ENCODE measurements around the gene OR52H1. TPM values are rescaled to one million over a fixed set of nuclear protein-coding genes. Genes with fewer than 3 reads are reported as not detected.
A peak's percentile ranks its signal among the peaks of the same experiment; 100 is the strongest.

OR52H1 gene
- polyA plus RNA-seq (2013, experiment 1 of 2), result not detected
- polyA plus RNA-seq (2013, experiment 2 of 2), result not detected

DNA sequence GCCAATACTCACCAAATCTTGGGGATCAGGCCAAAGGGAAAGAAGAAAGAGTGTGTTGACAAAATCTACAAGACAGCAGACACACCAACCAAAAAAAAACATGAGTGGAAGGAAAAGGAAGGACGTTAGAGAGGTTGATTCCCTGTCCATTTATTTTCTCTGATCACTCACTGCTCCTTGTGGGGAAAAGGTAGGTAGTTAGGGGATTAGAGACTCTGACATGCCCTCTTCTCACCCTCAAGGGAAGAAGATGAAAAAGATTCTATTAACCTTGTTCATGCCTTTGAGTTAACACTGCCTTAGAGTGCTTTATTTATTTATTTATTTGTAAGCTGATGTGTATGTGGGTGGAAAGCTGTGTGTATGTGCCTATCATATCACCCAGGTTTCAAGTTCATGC, at the start of gene OR52H1:
TSS of gene OR52H1 (minus strand) at position 101 of the 400 bp plus-strand sequence. CDS start 3,035 bp downstream, outside the sequence.
- H2AK5ac ChIP-seq (ENCODE audit: low read length), result no peak within 1 kb of the TSS
- H2BK15ac ChIP-seq (replicated peaks; ENCODE audit: low read depth), result no peak within 1 kb of the TSS
- no CpG with 5 or more reads among the region's 1 CpG for WGBS (ENCODE audit: extremely low coverage, insufficient coverage, low lambda C conversion rate)
- H3K36me3 ChIP-seq (ENCODE audit: control insufficient read depth, insufficient read depth, low read length), result no peaks in the 10 kb centered on the region
- no peak within 1 kb of the TSS for H3K56ac ChIP-seq (ENCODE audit: low read length)
- no peak for DNase-seq
- H3K4me2 ChIP-seq (ENCODE audit: low read length), result no peak within 1 kb of the TSS
- H2BK120ac ChIP-seq (ENCODE audit: low read depth, low read length), result no peak within 1 kb of the TSS
- H2BK5ac ChIP-seq (ENCODE audit: low read length), result no peak within 1 kb of the TSS
- no peak within 1 kb of the TSS for H4K5ac ChIP-seq (ENCODE audit: low read length)
- H3K18ac ChIP-seq (ENCODE audit: low read length), result no peak within 1 kb of the TSS
- no peaks in the 10 kb centered on the region for H3K79me1 ChIP-seq (ENCODE audit: low read length)
- no peak within 1 kb of the TSS for H4K8ac ChIP-seq (ENCODE audit: low read depth, low read length)
- no peaks in the 10 kb centered on the region for H3K4me1 ChIP-seq (ENCODE audit: control insufficient read depth, low read depth, low read length)
- H3K9ac ChIP-seq (ENCODE audit: low read length), result no peak within 1 kb of the TSS
- no peak within 1 kb of the TSS for H3K4me3 ChIP-seq (ENCODE audit: low read length)
- H3K79me2 ChIP-seq (ENCODE audit: control insufficient read depth, insufficient read depth, low read length), result no peaks in the 10 kb centered on the region
- H3K23ac ChIP-seq (ENCODE audit: low read length), result no peak within 1 kb of the TSS
- H3K4ac ChIP-seq (ENCODE audit: low read depth, low read length), result no peak within 1 kb of the TSS
- no peaks in the 10 kb centered on the region for H3K27me3 ChIP-seq (ENCODE audit: insufficient read depth, low read length, poor library complexity)
- no peak within 1 kb of the TSS for H3K27ac ChIP-seq (ENCODE audit: low read depth, low read length)

DNA sequence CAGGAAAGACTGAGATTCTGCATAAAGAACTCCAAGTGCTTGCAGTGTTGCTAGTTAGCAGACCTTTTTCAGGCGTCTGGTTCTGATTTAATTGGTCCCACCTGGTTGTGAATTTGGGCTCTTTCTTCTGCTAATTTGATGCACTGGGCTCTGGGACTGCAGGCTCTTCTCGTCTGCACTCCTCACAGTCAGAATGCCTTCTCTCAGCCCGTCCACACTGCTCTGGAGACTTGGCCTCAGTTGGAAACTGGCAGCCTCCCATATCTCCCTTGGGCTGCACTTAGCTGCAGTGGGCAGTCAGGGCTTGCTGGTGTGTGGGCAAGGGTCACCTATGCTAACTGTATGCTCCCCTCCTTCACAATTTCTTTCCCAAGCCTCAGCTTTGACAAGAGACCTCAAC, 49.6 kb upstream of the OR52H1 start:
- peaks cover 13% of the 10 kb centered on the region for H3K4me1 ChIP-seq (ENCODE audit: control insufficient read depth, low read depth, low read length)
- H4K8ac ChIP-seq (ENCODE audit: low read depth, low read length), result no peak overlapping the region
- peak overlapping the region; percentile 9 for H3K18ac ChIP-seq (ENCODE audit: low read length)
- DNase-seq, result no peak
- H2AK5ac ChIP-seq (ENCODE audit: low read length), result no peak overlapping the region
- no peaks in the 10 kb centered on the region for H3K27me3 ChIP-seq (ENCODE audit: insufficient read depth, low read length, poor library complexity)
- H3K79me1 ChIP-seq (ENCODE audit: low read length), result peaks cover 4% of the 10 kb centered on the region
- no peaks in the 10 kb centered on the region for H3K79me2 ChIP-seq (ENCODE audit: control insufficient read depth, insufficient read depth, low read length)
- WGBS (ENCODE audit: extremely low coverage, insufficient coverage, low lambda C conversion rate), result no CpG with 5 or more reads among the region's 3 CpGs
- no peaks in the 10 kb centered on the region for H3K36me3 ChIP-seq (ENCODE audit: control insufficient read depth, insufficient read depth, low read length)
- H3K56ac ChIP-seq (ENCODE audit: low read length), result peak overlapping the region; percentile 0
- no peak overlapping the region for H2BK120ac ChIP-seq (ENCODE audit: low read depth, low read length)
- H3K4me2 ChIP-seq (ENCODE audit: low read length), result no peak overlapping the region
- no peak overlapping the region for H3K23ac ChIP-seq (ENCODE audit: low read length)
- no peak overlapping the region for H3K4me3 ChIP-seq (ENCODE audit: low read length)
- no peak overlapping the region for H2BK5ac ChIP-seq (ENCODE audit: low read length)
- no peak overlapping the region for H3K4ac ChIP-seq (ENCODE audit: low read depth, low read length)
- no peak overlapping the region for H3K9ac ChIP-seq (ENCODE audit: low read length)
- no peak overlapping the region for H2BK15ac ChIP-seq (replicated peaks; ENCODE audit: low read depth)
- no peak overlapping the region for H3K27ac ChIP-seq (ENCODE audit: low read depth, low read length)
- H4K5ac ChIP-seq (ENCODE audit: low read length), result no peak overlapping the region

GRCh38 chr11:5596607-5597201, 48.4 kb upstream of the OR52H1 start, which contains the start of gene TRIM6:
TSS of gene TRIM6 (plus strand) at chr11:5596637. CDS start at chr11:5596898, 261 bp downstream.
- Histone ChIP-seq H3K79me2 (ENCODE audit: control insufficient read depth, insufficient read depth, low read length) (no peaks in the 10 kb centered on the region), H3K27ac (ENCODE audit: low read depth, low read length) (peak within 1 kb of the TSS; percentile 84), H3K36me3 (ENCODE audit: control insufficient read depth, insufficient read depth, low read length) (no peaks in the 10 kb centered on the region), H3K4me3 (ENCODE audit: low read length) (peak within 1 kb of the TSS; percentile 74), H2BK5ac (ENCODE audit: low read length) (peak within 1 kb of the TSS; percentile 23), H2BK15ac (replicated peaks; ENCODE audit: low read depth) (peak within 1 kb of the TSS; percentile 98), H3K4me1 (ENCODE audit: control insufficient read depth, low read depth, low read length) (peaks cover 13% of the 10 kb centered on the region), H3K27me3 (ENCODE audit: insufficient read depth, low read length, poor library complexity) (no peaks in the 10 kb centered on the region), H2BK120ac (ENCODE audit: low read depth, low read length) (peak within 1 kb of the TSS; percentile 91), H3K79me1 (ENCODE audit: low read length) (peaks cover 2% of the 10 kb centered on the region), H4K5ac (ENCODE audit: low read length) (no peak within 1 kb of the TSS), H2AK5ac (ENCODE audit: low read length) (no peak within 1 kb of the TSS), H3K4me2 (ENCODE audit: low read length) (peak within 1 kb of the TSS; percentile 63), H3K56ac (ENCODE audit: low read length) (peak within 1 kb of the TSS; percentile 85), H3K18ac (ENCODE audit: low read length) (peak within 1 kb of the TSS; percentile 99), H3K23ac (ENCODE audit: low read length) (no peak within 1 kb of the TSS), H3K4ac (ENCODE audit: low read depth, low read length) (peak within 1 kb of the TSS; percentile 55), H3K9ac (ENCODE audit: low read length) (peak within 1 kb of the TSS; percentile 71), H4K8ac (ENCODE audit: low read depth, low read length) (no peak within 1 kb of the TSS)
- WGBS (ENCODE audit: extremely low coverage, insufficient coverage, low lambda C conversion rate), result no CpG with 5 or more reads among the region's 20 CpGs
- peak; percentile 82 for DNase-seq

GRCh38 chr11:5593146-5593545, 44.8 kb upstream of the OR52H1 start:
- H2BK120ac ChIP-seq (ENCODE audit: low read depth, low read length), result no peak overlapping the region
- H3K79me2 ChIP-seq (ENCODE audit: control insufficient read depth, insufficient read depth, low read length), result no peaks in the 10 kb centered on the region
- no peak overlapping the region for H3K56ac ChIP-seq (ENCODE audit: low read length)
- no peak overlapping the region for H3K4me3 ChIP-seq (ENCODE audit: low read length)
- no peak overlapping the region for H3K27ac ChIP-seq (ENCODE audit: low read depth, low read length)
- peaks cover 10% of the 10 kb centered on the region for H3K4me1 ChIP-seq (ENCODE audit: control insufficient read depth, low read depth, low read length)
- H3K4me2 ChIP-seq (ENCODE audit: low read length), result no peak overlapping the region
- no peak overlapping the region for H2BK5ac ChIP-seq (ENCODE audit: low read length)
- DNase-seq, result no peak
- H2AK5ac ChIP-seq (ENCODE audit: low read length), result no peak overlapping the region
- no peaks in the 10 kb centered on the region for H3K27me3 ChIP-seq (ENCODE audit: insufficient read depth, low read length, poor library complexity)
- WGBS (ENCODE audit: extremely low coverage, insufficient coverage, low lambda C conversion rate), result no CpG with 5 or more reads among the region's 1 CpG
- no peak overlapping the region for H3K9ac ChIP-seq (ENCODE audit: low read length)
- no peaks in the 10 kb centered on the region for H3K79me1 ChIP-seq (ENCODE audit: low read length)
- no peak overlapping the region for H3K4ac ChIP-seq (ENCODE audit: low read depth, low read length)
- H3K36me3 ChIP-seq (ENCODE audit: control insufficient read depth, insufficient read depth, low read length), result no peaks in the 10 kb centered on the region
- H3K18ac ChIP-seq (ENCODE audit: low read length), result no peak overlapping the region
- no peak overlapping the region for H3K23ac ChIP-seq (ENCODE audit: low read length)
- H4K8ac ChIP-seq (ENCODE audit: low read depth, low read length), result no peak overlapping the region
- H4K5ac ChIP-seq (ENCODE audit: low read length), result no peak overlapping the region
- H2BK15ac ChIP-seq (replicated peaks; ENCODE audit: low read depth), result no peak overlapping the region

- Histone ChIP-seq H3K56ac (ENCODE audit: low read length) (no peak overlapping the region), H3K27ac (ENCODE audit: low read depth, low read length) (no peak overlapping the region), H3K27me3 (ENCODE audit: insufficient read depth, low read length, poor library complexity) (no peaks in the 10 kb centered on the region), H2BK120ac (ENCODE audit: low read depth, low read length) (no peak overlapping the region), H4K8ac (ENCODE audit: low read depth, low read length) (no peak overlapping the region), H3K79me2 (ENCODE audit: control insufficient read depth, insufficient read depth, low read length) (no peaks in the 10 kb centered on the region), H2BK5ac (ENCODE audit: low read length) (no peak overlapping the region), H3K79me1 (ENCODE audit: low read length) (no peaks in the 10 kb centered on the region), H3K36me3 (ENCODE audit: control insufficient read depth, insufficient read depth, low read length) (no peaks in the 10 kb centered on the region), H3K4me3 (ENCODE audit: low read length) (no peak overlapping the region), H2AK5ac (ENCODE audit: low read length) (no peak overlapping the region), H3K4me2 (ENCODE audit: low read length) (no peak overlapping the region), H2BK15ac (replicated peaks; ENCODE audit: low read depth) (no peak overlapping the region), H3K4ac (ENCODE audit: low read depth, low read length) (no peak overlapping the region), H4K5ac (ENCODE audit: low read length) (no peak overlapping the region), H3K4me1 (ENCODE audit: control insufficient read depth, low read depth, low read length) (peaks cover 4% of the 10 kb centered on the region), H3K23ac (ENCODE audit: low read length) (no peak overlapping the region), H3K18ac (ENCODE audit: low read length) (no peak overlapping the region), H3K9ac (ENCODE audit: low read length) (no peak overlapping the region)
- no CpG with 5 or more reads among the region's 5 CpGs for WGBS (ENCODE audit: extremely low coverage, insufficient coverage, low lambda C conversion rate)
- DNase-seq, result no peak
These were observed 44.3 kb upstream of the OR52H1 start for GRCh38 chr11:5592615-5593014.

DNA sequence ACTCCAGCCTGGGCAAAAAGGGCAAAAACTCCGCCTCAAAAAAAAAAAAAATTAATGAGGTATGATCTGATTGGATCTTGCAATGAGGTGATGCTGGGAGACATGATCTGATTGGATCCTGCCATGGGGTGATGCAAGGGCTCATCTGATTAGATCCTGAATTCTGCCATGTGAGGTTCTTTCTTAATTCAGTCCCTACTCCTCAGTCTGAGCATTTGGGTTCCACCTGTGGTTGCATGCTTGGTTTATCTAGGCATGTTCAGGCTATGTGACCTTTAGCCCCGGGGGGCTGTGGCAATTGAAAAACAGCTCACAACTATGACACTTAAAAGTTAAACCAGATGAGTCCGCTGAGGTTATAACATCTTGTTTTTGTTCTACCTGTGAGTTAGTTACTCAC, 43.3 kb upstream of the OR52H1 start:
- Histone ChIP-seq H3K79me1 (ENCODE audit: low read length) (no peaks in the 10 kb centered on the region), H4K8ac (ENCODE audit: low read depth, low read length) (no peak overlapping the region), H2BK15ac (replicated peaks; ENCODE audit: low read depth) (no peak overlapping the region), H3K23ac (ENCODE audit: low read length) (no peak overlapping the region), H3K27me3 (ENCODE audit: insufficient read depth, low read length, poor library complexity) (no peaks in the 10 kb centered on the region), H3K56ac (ENCODE audit: low read length) (no peak overlapping the region), H3K27ac (ENCODE audit: low read depth, low read length) (no peak overlapping the region), H3K79me2 (ENCODE audit: control insufficient read depth, insufficient read depth, low read length) (no peaks in the 10 kb centered on the region), H2AK5ac (ENCODE audit: low read length) (no peak overlapping the region), H3K4me1 (ENCODE audit: control insufficient read depth, low read depth, low read length) (no peaks in the 10 kb centered on the region), H3K4ac (ENCODE audit: low read depth, low read length) (no peak overlapping the region), H3K4me3 (ENCODE audit: low read length) (no peak overlapping the region), H3K36me3 (ENCODE audit: control insufficient read depth, insufficient read depth, low read length) (no peaks in the 10 kb centered on the region), H2BK5ac (ENCODE audit: low read length) (no peak overlapping the region), H3K9ac (ENCODE audit: low read length) (no peak overlapping the region), H2BK120ac (ENCODE audit: low read depth, low read length) (no peak overlapping the region), H3K4me2 (ENCODE audit: low read length) (no peak overlapping the region), H4K5ac (ENCODE audit: low read length) (no peak overlapping the region), H3K18ac (ENCODE audit: low read length) (no peak overlapping the region)
- WGBS (ENCODE audit: extremely low coverage, insufficient coverage, low lambda C conversion rate), result no CpG with 5 or more reads among the region's 3 CpGs
- DNase-seq, result no peak

Data from mesendoderm (in vitro differentiated cells).